GM12878 (cell line): Measurements from ENCODE around the gene ARL2. TPM values are rescaled to one million over a fixed set of nuclear protein-coding genes. Genes with fewer than 3 reads are reported as not detected.

Source experiments
- ATAC-seq: fragments of 200-7000 bp; cut with Tn5 transposase; 3 replicates; pipeline ENCODE4 v1.9.1; 2020; ENCODE audit warnings: mild to moderate bottlenecking, moderate library complexity
- BruUV-seq: library from RNA; stranded (reverse); fragments of 400-500 nt; replicated peaks from 2 replicates; lab custom pipeline; 2021; lab: Mats Ljungman, UMichigan
- CTCF ChIA-PET: fragments of 300-600 bp; sonication (Branson Sonifier 250); formaldehyde crosslinking; extraction: SDS; loops from one replicate; lab custom pipeline; 2021; ENCODE audit warnings: inconsistent platforms; lab: Yijun Ruan, JAX
- POLR2A ChIA-PET: fragments of 350-600 bp; formaldehyde crosslinking; extraction: SDS; loops from one replicate; lab custom pipeline; 2021; ENCODE audit warnings: inconsistent platforms; lab: Charles Lee
- RAD21 ChIA-PET: fragments of 300-600 bp; sonication (Branson Sonifier 250); formaldehyde crosslinking; loops from one replicate; lab custom pipeline; 2023; ENCODE audit warnings: antibody characterized with exemption; ENCODE audit not compliant: unreplicated experiment; lab: Charles Lee
- SMC1A ChIA-PET: fragments of 300-600 bp; sonication (Branson Sonifier 250); formaldehyde crosslinking; loops from one replicate; lab custom pipeline; 2023; ENCODE audit not compliant: unreplicated experiment, uncharacterized antibody; lab: Charles Lee
- DNase-seq: peaks from one replicate; pipeline ENCODE4 v3.0.0-alpha.2; 2011; ENCODE audit warnings: low read depth, low spot score
- FAIRE-seq: peaks from 3 replicates; lab custom pipeline; 2011; peaks lifted over from hg19 to GRCh38; lab: Jason Lieb, UNC
- H2AFZ ChIP-seq: 2 replicates; pipeline ENCODE4 v1.6.0; 2011; ENCODE audit warnings: low read depth, low read length, control low read depth; ENCODE audit not compliant: control insufficient read depth
- H3K27ac ChIP-seq: 2 replicates; pipeline ENCODE4 v1.5.1; 2011; ENCODE audit warnings: control low read depth; ENCODE audit not compliant: control insufficient read depth, insufficient read depth
- H3K27me3 ChIP-seq, 2 experiments: replicated peaks in 1 of 2; 2 replicates each; pipeline versions ENCODE4 v1.6.0 to v1.6.1; 2011; ENCODE audit warnings: low read length in 1 of 2; ENCODE audit not compliant: control insufficient read depth in 2 of 2, insufficient read depth in 2 of 2
- H3K36me3 ChIP-seq, 2 experiments: 2 replicates each; pipeline ENCODE4 v1.5.1; 2011; ENCODE audit warnings: low read length in 1 of 2; ENCODE audit not compliant: control insufficient read depth in 2 of 2, insufficient read depth in 2 of 2
- H3K4me1 ChIP-seq: 2 replicates; pipeline ENCODE4 v1.6.1; 2011; ENCODE audit warnings: mild to moderate bottlenecking, low read length, moderate library complexity, mixed read lengths; ENCODE audit not compliant: control insufficient read depth, insufficient read depth
- H3K4me2 ChIP-seq: 2 replicates; pipeline ENCODE4 v1.6.0; 2011; ENCODE audit warnings: control low read depth; ENCODE audit not compliant: control insufficient read depth, insufficient read depth
- H3K4me3 ChIP-seq: fragments of 200-600 bp; sonication (generic); 2 replicates; pipeline ENCODE4 v1.5.1; 2016
- H3K79me2 ChIP-seq: 2 replicates; pipeline ENCODE4 v1.6.0; 2011; ENCODE audit warnings: low read length; ENCODE audit not compliant: control insufficient read depth, insufficient read depth
- H3K9ac ChIP-seq: 2 replicates; pipeline ENCODE4 v1.8.0; 2011; ENCODE audit warnings: low read length, control low read depth, mixed read lengths; ENCODE audit not compliant: control insufficient read depth, insufficient read depth
- H3K9me3 ChIP-seq: replicated peaks from 3 replicates; pipeline ENCODE4 v1.5.1; 2011; ENCODE audit warnings: mild to moderate bottlenecking, low read length; ENCODE audit not compliant: control insufficient read depth, insufficient read depth
- H4K20me1 ChIP-seq: 2 replicates; pipeline ENCODE4 v1.6.0; 2011; ENCODE audit not compliant: control insufficient read depth, insufficient read depth
- ATF2 ChIP-seq: IDR thresholded peaks from 2 replicates; pipeline ENCODE4 v1.6.1; 2012; ENCODE audit warnings: low read length, inconsistent platforms
- BMI1 ChIP-seq: fragments of 450-650 bp; IDR thresholded peaks from 2 replicates; pipeline ENCODE4 v1.6.1; 2016; ENCODE audit warnings: mild to moderate bottlenecking, moderate library complexity, borderline replicate concordance
- BRCA1 ChIP-seq: IDR thresholded peaks from 2 replicates; pipeline ENCODE4 v1.6.1; 2011; ENCODE audit warnings: low read depth, low read length, improper control_type of control experiment
- GABPA ChIP-seq: IDR thresholded peaks from 2 replicates; pipeline ENCODE4 v1.6.1; 2014; ENCODE audit warnings: antibody characterized with exemption, low read depth, mild to moderate bottlenecking, inconsistent platforms
- HDAC6 ChIP-seq: fragments of 200-600 bp; sonication (generic); IDR thresholded peaks from one replicate; pipeline ENCODE4 v1.8.0; 2017; ENCODE audit warnings: antibody characterized with exemption; ENCODE audit not compliant: unreplicated experiment
- IRF3 ChIP-seq: fragments of 450-650 bp; IDR thresholded peaks from 2 replicates; pipeline ENCODE4 v1.6.1; 2014; ENCODE audit warnings: mild to moderate bottlenecking
- NR2C2 ChIP-seq: IDR thresholded peaks from 2 replicates; pipeline ENCODE4 v1.6.1; 2011; ENCODE audit warnings: borderline replicate concordance, low read depth; ENCODE audit not compliant: control insufficient read depth, insufficient read length
- PKNOX1 ChIP-seq: fragments of 450-650 bp; IDR thresholded peaks from 2 replicates; pipeline ENCODE4 v1.6.1; 2016; ENCODE audit warnings: mild to moderate bottlenecking
- STAT3 ChIP-seq: IDR thresholded peaks from 2 replicates; pipeline ENCODE4 v1.6.1; 2011; ENCODE audit warnings: low read depth, low read length, improper control_type of control experiment
- TCF12 ChIP-seq: IDR thresholded peaks from 2 replicates; pipeline ENCODE4 v1.6.1; 2011; ENCODE audit warnings: low read depth, mild to moderate bottlenecking, low read length
- WGBS: methylation state at CpG from one replicate; pipeline ENCODE4 v1.1.6; 2016; ENCODE audit warnings: low lambda C conversion rate; ENCODE audit not compliant: insufficient replicate concordance, insufficient coverage; ENCODE audit errors: missing lambda C conversion rate; 5-methylcytosine and 5-hydroxymethylcytosine counted together
- in situ Hi-C: fragments of 300-500 bp; cut with MboI; formaldehyde crosslinking; loops from 9 replicates; pipeline ENCODE4 v1.14.3; 2018; ENCODE audit warnings: mixed read lengths
- intact Hi-C: fragments of 100-400 bp; cut with micrococcal nuclease; formaldehyde crosslinking; loops from one replicate; pipeline ENCODE4 v1.14.2; 2022; ENCODE audit not compliant: unreplicated experiment
- polyA plus RNA-seq, 11 experiments: library from polyadenylated mRNA; depleted of rRNA in 4 of 11; unstranded in 6 of 11; stranded (reverse) in 5 of 11; fragments of >200 nt; fragmentation: Nextera tagmentation in 4 of 11; fragmentation: Illumina TruSeq in 1 of 11; extraction: Ambion mirVana in 4 of 11; extraction: Trizol in 1 of 11; gene quantifications; 1 replicate in 1 of 11; 2 replicates in 10 of 11; pipeline versions ENCODE4 v1.2.1 to v1.2.3, GENCODE V29; 2011 to 2016; ENCODE audit warnings: inconsistent platforms in 2 of 11, missing spikeins in 2 of 11, low read depth in 1 of 11
- total RNA-seq, 4 experiments: library from RNA; depleted of rRNA in 3 of 4; stranded (reverse); fragments of >200 nt in 3 of 4; fragmentation: Illumina TruSeq in 1 of 4; extraction: Trizol in 1 of 4; gene quantifications; 2 replicates each; pipeline versions ENCODE4 v1.2.1 to v1.2.3, GENCODE V29; 2013 to 2021

ARL2 gene
- total and polyA plus RNA-seq, 10 of the 15 experiments (the other 5 are each of a cell fraction or from before 2014, with no cell fraction given): 4.1 to 138 (median 73.4) TPM

GRCh38 chr11:65059523-65059922 is 45.6 kb downstream of the ARL2 start:
- peaks cover 31% of the 10 kb centered on the region for H3K4me1 ChIP-seq
- WGBS: 30% methylated on average over 3 of the region's 3 CpGs
- in situ Hi-C loops (no loop called here), intact Hi-C loops (no loop called here)
- no peak for DNase-seq
- H3K9me3 ChIP-seq: no peaks in the 10 kb centered on the region
- H3K9ac ChIP-seq: no peak overlapping the region
- no peak for FAIRE-seq
- CTCF ChIA-PET: interaction anchor here (1.1 kb wide), 2 partner anchors 58 to 212 kb away, joined by 3 read pairs; partner anchors contain the start of gene ZNHIT2
- ATAC-seq: no peak
- H3K4me2 ChIP-seq: no peak overlapping the region
- H4K20me1 ChIP-seq: no peaks in the 10 kb centered on the region
- H3K4me3 ChIP-seq: no peak overlapping the region
- no peaks in the 10 kb centered on the region for H3K36me3 ChIP-seq
- no peaks in the 10 kb centered on the region for H3K79me2 ChIP-seq
- POLR2A ChIA-PET: interaction anchor here (0.8 to 1.4 kb wide), 3 partner anchors 8 to 23 kb away, joined by 3 read pairs; no protein-coding TSS in a partner anchor
- RAD21 ChIA-PET: no interaction called here
- H2AFZ ChIP-seq: no peak overlapping the region
- TF ChIP-seq ATF2 (no peak), BRCA1 (no peak), STAT3 (no peak), BMI1 (no peak), IRF3 (no peak), HDAC6 (no peak), TCF12 (no peak), PKNOX1 (no peak), GABPA (no peak), NR2C2 (no peak)
- TF ChIP-seq, all 136 proteins: peak for 0
- no peaks in the 10 kb centered on the region for H3K27me3 ChIP-seq
- SMC1A ChIA-PET: interaction anchor here (0.6 kb wide), 1 partner anchor 23 kb away, joined by 4 read pairs; no protein-coding TSS in a partner anchor
- no peak overlapping the region for H3K27ac ChIP-seq
- BruUV-seq: no TSS peak
